NT2/D1 (cell line): ENCODE measurements around the gene RIMS4.

ENCODE experiments used
- SUZ12 ChIP-seq: IDR thresholded peaks from 2 replicates; pipeline ENCODE4 v1.6.1; 2011; ENCODE audit not compliant: insufficient read length, insufficient read depth; ENCODE audit errors: extremely low read depth
- YY1 ChIP-seq: IDR thresholded peaks from 2 replicates; pipeline ENCODE4 v1.6.1; 2011; ENCODE audit not compliant: insufficient read length, insufficient read depth
- ZNF274 ChIP-seq: IDR thresholded peaks from 2 replicates; pipeline ENCODE4 v1.6.1; 2011; ENCODE audit warnings: mild to moderate bottlenecking, low read depth, low read length

DNA sequence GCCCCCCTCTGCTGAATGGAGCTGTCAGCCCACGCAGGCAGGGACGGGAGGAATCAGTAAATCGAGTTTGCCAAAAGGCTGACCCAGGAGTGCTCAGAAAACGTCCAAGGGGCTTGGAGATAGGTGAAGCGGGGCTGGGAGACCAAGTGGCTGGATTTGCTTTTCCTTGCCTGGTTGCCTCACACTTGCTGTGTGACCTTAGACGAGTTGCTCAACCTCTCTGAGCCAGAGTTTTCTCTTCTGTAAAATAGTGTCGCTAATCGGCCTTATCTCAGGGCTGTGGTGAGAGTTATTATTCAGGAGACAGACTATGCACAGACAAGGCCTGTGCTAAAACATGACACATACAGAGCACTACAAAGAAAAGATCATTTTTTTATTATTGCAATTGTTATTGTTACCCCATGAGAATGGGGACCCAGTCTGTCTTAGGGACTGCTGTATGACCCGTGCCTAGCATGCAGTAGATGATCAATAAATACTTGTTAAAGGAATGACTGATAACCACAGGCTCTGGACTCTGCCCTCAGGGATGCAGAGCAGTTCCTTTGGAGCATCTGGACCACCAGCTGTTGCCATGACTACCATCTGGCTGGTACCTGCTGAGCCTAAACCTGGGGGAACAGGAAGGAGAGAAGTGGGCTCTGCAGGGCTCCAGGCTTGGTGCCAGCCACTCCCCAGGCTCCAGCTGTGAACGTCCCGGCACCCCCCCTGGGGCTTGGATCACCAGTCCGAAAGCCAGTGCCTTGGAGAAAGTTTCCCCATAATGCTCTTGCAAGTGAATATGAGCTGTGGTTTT, 63.8 kb downstream of the RIMS4 start:
- TF ChIP-seq SUZ12 (peak; percentile 12), ZNF274 (no peak), YY1 (no peak)
